ENCODE results near the gene FOXP1.

FOXP1 gene

DNA sequence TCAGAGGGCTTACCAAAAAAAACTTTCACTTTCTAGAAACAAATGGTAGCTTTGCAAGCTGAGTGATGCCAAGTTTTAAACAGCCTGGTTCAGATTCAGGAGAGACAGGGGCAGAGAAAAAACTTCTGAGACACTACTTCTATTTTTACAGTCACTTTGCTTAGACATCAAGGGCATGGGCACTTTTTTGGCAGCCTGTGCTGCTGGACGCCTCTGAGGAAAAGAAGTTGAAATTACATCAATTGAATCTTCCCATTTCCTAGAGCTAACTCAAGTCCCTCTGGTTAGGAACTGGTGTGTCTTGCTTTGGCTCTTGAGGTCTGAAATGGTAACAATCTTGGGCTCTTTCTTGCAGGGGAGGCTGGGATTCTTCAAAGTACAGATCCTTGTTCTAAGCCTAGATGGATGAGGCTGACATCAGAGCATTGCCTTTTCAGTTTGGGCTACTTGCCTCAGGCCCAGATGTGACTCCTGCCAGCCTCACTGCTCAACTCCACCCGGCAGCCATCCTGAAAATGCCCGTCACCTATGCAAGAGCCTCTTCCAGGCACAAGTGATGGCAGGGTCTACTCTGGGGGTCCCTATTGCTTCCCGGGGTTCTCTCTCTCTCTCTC, 357.5 kb downstream of the FOXP1 start:
- no peak overlapping the region for H3K4me3 ChIP-seq (ENCODE audit: low read depth, low read length)
- TF ChIP-seq, protein P1, sequence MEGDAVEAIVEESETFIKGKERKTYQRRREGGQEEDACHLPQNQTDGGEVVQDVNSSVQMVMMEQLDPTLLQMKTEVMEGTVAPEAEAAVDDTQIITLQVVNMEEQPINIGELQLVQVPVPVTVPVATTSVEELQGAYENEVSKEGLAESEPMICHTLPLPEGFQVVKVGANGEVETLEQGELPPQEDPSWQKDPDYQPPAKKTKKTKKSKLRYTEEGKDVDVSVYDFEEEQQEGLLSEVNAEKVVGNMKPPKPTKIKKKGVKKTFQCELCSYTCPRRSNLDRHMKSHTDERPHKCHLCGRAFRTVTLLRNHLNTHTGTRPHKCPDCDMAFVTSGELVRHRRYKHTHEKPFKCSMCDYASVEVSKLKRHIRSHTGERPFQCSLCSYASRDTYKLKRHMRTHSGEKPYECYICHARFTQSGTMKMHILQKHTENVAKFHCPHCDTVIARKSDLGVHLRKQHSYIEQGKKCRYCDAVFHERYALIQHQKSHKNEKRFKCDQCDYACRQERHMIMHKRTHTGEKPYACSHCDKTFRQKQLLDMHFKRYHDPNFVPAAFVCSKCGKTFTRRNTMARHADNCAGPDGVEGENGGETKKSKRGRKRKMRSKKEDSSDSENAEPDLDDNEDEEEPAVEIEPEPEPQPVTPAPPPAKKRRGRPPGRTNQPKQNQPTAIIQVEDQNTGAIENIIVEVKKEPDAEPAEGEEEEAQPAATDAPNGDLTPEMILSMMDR (IDR thresholded peaks at IDR 0.05; ENCODE audit: low read depth, low read length) = no peak
- no peaks in the 10 kb centered on the region for H3K36me3 ChIP-seq
- H3K4me1 ChIP-seq = no peaks in the 10 kb centered on the region
- DNase-seq = no peak
- H3K9me3 ChIP-seq = no peaks in the 10 kb centered on the region
- H3K27me3 ChIP-seq = no peaks in the 10 kb centered on the region

DNA sequence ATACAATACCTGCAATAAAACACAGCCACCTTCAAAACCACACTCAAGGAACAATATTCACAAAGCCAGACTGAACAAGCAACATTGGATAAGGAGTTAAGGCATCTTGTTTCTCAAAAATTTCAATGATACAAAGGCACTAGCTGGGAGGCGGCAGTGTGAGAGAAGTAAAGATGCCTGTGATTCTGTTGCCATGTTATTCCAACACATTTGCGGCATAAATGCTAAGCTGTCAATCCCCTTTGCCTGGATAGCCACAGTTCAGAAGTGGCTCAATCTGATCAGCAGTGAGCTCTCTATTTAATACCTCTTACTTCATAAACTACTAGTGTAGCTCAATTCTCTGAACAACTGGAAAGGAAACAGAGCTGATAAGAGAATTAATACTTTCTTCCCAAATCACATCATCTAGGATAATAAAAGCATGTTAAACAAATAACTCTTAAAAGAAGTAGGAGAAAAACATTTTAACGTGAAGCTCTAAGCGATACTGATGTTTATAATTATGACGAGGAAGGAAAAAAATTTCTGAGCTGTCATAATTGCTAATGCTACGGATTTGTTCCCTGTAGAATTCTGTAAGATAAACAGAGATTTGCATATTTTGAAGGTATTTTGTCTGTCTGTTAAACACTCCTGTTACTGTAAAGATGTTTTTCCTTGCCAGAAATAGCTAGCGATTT, 358.4 kb downstream of the FOXP1 start:
- no peak overlapping the region for H3K4me3 ChIP-seq (ENCODE audit: low read depth, low read length)
- TF ChIP-seq, protein P1 (IDR thresholded peaks at IDR 0.05; ENCODE audit: low read depth, low read length) = no peak
- H3K4me1 ChIP-seq = no peaks in the 10 kb centered on the region

DNA sequence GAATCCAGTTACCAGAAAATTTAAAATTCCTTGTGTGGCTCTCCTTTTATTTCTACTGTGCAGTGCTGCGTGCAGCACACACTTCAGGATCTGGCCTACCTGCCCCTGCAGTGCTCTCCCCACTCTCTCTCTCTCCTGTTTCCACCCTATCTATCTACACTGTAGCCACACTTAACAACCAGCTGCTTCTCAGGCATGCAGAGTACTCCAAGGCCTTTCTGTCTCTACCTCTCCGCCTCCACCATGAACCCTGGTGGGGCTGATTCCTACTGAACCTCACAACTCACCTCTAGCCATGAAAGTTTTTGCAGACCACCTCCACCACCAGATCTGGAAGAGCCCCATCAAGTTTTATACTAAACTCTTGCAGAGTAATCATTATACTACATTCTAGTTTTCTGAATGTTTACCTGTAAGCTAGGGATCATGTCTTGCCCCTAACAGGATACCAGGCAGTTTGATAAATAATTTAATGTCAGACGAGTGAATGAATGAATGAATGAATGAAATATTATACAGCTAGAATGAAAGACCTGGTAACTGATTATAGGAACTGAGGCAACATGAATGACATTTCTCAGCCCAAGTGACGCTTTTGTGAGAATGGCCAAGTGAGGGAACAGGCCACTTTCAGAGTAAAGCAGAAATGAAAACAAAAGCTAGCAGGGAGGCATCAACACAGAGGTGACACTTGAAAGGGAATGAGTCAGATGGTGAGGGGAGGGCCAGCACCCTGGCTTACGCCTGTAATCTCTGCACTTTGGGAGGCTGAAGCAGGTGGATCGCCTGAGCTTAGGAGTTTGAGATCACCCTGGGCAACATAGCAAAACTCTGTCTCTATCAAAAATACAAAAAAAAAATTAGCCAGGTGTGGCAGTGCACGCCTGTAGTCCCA, 363.5 kb downstream of the FOXP1 start:
- TF ChIP-seq, protein P1 (IDR thresholded peaks at IDR 0.05; ENCODE audit: low read depth, low read length) = no peak
- no peaks in the 10 kb centered on the region for H3K4me1 ChIP-seq
- DNase-seq = no peak

More for the DNA sequence above, 358.4 kb downstream of the FOXP1 start:
- Histone ChIP-seq H3K27me3 (no peaks in the 10 kb centered on the region), H3K36me3 (no peaks in the 10 kb centered on the region), H3K9me3 (no peaks in the 10 kb centered on the region)
- DNase-seq = no peak

DNA sequence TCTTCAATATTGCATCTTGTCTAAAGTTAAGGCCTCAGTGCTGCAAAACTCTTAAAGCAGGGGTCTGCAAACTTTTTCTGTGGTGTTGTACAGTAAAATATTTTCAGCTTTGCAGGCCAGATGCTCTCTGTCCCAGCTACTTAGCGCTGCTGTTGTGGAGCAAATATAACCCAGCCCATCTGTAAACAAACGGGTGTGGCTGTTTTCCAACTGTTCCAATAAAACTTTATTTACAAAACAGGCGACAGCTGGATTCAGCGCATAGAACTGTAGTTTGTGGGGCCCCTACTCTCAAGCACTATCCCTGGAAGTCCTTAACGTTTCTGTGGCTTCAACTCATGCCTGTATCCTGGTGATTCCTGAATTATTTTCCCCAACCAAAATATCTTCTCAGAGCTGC, 365.0 kb downstream of the FOXP1 start:
- no peak overlapping the region for H3K4me3 ChIP-seq (ENCODE audit: low read depth, low read length)
- no peaks in the 10 kb centered on the region for H3K4me1 ChIP-seq
- no peaks in the 10 kb centered on the region for H3K27me3 ChIP-seq
- no peaks in the 10 kb centered on the region for H3K9me3 ChIP-seq
- TF ChIP-seq, protein P1 (IDR thresholded peaks at IDR 0.05; ENCODE audit: low read depth, low read length) = no peak
- H3K36me3 ChIP-seq = no peaks in the 10 kb centered on the region
- no peak for DNase-seq

More for the DNA sequence above, 363.5 kb downstream of the FOXP1 start:
- no peaks in the 10 kb centered on the region for H3K9me3 ChIP-seq
- no peaks in the 10 kb centered on the region for H3K36me3 ChIP-seq
- H3K27me3 ChIP-seq = no peaks in the 10 kb centered on the region
- H3K4me3 ChIP-seq (ENCODE audit: low read depth, low read length) = no peak overlapping the region

DNA sequence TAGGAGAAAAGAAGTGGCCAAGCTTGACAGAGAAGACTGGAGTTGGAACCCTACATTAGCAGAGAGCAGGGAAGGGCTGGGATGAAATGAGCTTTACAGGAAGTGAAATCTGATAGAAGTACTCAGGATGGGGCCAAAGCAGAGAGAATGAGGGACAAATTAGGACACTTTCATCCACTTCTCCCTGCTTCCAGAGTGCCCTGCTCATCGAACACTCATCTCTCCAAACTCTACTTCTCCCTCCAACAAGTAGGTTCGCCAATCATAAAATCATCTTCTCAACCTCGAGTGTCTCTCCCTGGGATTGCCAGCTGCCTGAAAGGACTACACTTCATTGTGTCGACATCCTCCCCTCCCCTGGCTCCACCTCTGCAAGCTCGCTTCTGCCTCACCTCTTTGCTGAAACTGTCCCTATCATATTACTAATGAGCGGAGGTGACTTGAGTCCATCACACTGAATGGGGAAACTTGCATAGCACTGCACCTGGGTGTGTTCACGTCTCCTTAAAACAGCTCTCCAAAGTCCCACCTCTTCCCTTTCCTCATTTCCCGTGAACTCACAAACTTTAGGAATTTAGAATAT, 365.8 kb downstream of the FOXP1 start:
- no peaks in the 10 kb centered on the region for H3K36me3 ChIP-seq
- no peaks in the 10 kb centered on the region for H3K9me3 ChIP-seq
- no peak for DNase-seq
- H3K4me3 ChIP-seq (ENCODE audit: low read depth, low read length) = no peak overlapping the region
- TF ChIP-seq, protein P1 (IDR thresholded peaks at IDR 0.05; ENCODE audit: low read depth, low read length) = no peak
- no peaks in the 10 kb centered on the region for H3K4me1 ChIP-seq
- no peaks in the 10 kb centered on the region for H3K27me3 ChIP-seq

Data from BE2C (cell line).